DOHH2 (cell line): ENCODE measurements around the gene LPCAT2.

Source experiments
- EZH2phosphoT487 ChIP-seq: fragments of 200-600 bp; sonication (generic); IDR thresholded peaks from 2 replicates; pipeline ENCODE4 v1.6.1; 2017; ENCODE audit warnings: borderline replicate concordance, mild to moderate bottlenecking, antibody characterized with exemption, low read length, moderate library complexity, mixed read lengths
- TF ChIP-seq, protein P1 (sequence below): fragments of 200-600 bp; sonication (generic); IDR thresholded peaks from one replicate; pipeline ENCODE4 v1.5.1; 2014; ENCODE audit warnings: antibody characterized with exemption, mild to moderate bottlenecking, low read depth, low read length; ENCODE audit not compliant: poor library complexity, severe bottlenecking

DNA sequence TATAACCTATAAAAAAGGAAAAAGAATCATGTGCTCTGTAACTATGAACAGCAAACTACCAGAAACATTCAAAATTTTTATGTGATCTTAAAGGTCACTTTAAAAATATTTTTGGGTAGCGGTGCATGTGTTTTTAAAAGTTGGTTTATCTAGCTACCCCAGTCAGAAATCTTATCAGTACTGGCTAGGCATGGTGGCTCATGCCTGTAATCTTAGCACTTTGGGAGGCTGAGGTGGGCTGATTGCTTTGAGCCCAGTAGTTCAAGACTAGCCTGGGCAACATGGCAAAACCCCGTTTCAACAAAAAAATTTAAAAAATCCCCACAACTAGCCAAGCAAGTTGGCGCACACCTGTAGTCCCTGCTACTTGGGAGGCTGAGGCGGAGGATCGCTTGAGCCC lies 61.3 kb downstream of the LPCAT2 start:
- TF ChIP-seq, protein P1, sequence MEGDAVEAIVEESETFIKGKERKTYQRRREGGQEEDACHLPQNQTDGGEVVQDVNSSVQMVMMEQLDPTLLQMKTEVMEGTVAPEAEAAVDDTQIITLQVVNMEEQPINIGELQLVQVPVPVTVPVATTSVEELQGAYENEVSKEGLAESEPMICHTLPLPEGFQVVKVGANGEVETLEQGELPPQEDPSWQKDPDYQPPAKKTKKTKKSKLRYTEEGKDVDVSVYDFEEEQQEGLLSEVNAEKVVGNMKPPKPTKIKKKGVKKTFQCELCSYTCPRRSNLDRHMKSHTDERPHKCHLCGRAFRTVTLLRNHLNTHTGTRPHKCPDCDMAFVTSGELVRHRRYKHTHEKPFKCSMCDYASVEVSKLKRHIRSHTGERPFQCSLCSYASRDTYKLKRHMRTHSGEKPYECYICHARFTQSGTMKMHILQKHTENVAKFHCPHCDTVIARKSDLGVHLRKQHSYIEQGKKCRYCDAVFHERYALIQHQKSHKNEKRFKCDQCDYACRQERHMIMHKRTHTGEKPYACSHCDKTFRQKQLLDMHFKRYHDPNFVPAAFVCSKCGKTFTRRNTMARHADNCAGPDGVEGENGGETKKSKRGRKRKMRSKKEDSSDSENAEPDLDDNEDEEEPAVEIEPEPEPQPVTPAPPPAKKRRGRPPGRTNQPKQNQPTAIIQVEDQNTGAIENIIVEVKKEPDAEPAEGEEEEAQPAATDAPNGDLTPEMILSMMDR, result no peak
- TF ChIP-seq EZH2phosphoT487, result no peak
